Measurements from ENCODE around the gene FAM241B.

The FAM241B gene

DNA sequence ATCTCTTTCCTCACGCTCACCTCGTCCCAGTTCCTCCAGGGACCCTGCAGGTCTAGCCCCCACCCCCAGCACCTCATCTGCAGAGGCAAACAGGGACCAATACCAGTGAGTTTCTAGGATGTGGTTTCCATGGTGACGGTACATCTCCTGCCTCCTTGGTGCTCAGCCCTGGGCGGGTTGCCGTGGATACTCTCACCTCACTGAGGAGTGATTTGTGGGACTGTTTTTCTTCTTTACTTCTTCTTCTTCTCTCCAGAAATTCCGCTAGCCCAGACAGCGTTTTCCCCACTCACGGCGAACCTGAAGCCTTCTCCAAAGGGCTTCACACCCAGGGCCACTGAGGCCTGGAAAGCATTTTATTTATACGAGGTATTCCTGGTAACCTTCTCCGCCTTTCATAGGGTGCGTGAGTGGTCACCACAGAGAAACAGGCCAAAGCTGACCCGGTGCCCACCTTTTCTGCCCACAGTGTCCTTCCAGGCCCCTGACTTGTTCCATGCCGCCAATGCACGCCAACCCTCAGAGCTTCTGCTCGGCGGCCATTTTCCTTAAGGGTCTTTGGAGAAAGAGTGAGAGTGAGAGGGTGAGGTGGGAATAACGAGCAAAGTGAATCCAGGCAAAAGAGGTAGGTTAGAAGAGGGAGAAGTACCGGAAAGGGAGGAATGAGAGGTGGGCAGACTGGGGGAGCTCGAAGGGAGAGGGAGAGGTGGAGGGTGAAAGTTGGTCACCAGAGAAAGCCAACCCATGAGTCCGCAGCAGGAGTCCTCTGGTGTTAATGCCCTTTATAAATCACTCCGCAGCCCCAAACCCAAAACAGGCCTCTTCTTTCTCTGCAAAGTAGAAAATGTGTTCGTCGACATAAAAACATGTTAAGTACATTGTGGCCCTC, 15.5 kb downstream of the FAM241B start:
- TF ChIP-seq, protein P1, sequence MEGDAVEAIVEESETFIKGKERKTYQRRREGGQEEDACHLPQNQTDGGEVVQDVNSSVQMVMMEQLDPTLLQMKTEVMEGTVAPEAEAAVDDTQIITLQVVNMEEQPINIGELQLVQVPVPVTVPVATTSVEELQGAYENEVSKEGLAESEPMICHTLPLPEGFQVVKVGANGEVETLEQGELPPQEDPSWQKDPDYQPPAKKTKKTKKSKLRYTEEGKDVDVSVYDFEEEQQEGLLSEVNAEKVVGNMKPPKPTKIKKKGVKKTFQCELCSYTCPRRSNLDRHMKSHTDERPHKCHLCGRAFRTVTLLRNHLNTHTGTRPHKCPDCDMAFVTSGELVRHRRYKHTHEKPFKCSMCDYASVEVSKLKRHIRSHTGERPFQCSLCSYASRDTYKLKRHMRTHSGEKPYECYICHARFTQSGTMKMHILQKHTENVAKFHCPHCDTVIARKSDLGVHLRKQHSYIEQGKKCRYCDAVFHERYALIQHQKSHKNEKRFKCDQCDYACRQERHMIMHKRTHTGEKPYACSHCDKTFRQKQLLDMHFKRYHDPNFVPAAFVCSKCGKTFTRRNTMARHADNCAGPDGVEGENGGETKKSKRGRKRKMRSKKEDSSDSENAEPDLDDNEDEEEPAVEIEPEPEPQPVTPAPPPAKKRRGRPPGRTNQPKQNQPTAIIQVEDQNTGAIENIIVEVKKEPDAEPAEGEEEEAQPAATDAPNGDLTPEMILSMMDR (IDR thresholded peaks at IDR 0.05; ENCODE audit: low read depth, low read length), result no peak
- H3K4me3 ChIP-seq (ENCODE audit: low read depth, low read length), result no peak overlapping the region

DNA sequence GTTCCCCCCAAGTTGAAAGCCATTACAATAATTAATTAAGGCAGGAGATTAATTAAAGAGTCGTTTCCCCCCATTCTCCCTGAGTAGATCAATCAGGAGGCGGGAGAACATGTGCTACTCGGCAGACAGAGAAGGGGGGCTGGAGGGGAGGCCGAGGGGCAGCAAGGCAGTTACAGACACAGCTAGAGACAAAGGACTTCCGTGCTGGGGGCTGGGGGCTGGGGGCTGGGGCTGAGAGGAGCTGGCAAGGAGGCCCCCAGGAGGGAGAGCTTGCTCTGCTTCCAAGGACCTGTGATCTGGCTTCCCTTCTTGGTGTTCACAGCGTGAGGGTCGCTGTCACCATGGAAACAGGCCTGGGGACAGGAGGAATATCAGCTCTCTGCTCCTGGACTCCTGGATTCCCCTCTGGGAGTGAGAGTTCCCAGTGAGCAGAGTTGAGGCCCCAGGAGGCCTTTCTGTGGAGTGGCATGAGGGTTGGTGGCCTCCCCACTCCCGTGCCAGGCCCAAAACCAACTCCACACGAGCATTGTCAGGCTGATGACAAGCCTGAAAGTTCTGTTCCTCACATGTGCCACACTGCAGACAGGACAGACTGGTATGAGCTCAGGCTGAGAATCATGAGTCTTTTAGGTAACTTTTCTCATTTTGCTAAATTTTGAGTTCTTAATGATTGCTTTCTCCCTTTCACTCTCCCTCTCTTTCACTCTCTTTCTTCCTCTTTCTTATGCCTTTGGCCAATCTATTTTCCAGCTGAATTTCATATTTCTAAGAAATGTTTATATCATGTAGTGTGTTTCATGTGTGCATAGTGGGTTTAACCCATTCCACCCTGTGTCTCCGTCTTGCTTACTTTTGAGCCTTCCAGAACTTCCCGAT, 16.4 kb downstream of the FAM241B start:
- no peak overlapping the region for H3K4me3 ChIP-seq (ENCODE audit: low read depth, low read length)
- TF ChIP-seq, protein P1 (IDR thresholded peaks at IDR 0.05; ENCODE audit: low read depth, low read length), result no peak

DNA sequence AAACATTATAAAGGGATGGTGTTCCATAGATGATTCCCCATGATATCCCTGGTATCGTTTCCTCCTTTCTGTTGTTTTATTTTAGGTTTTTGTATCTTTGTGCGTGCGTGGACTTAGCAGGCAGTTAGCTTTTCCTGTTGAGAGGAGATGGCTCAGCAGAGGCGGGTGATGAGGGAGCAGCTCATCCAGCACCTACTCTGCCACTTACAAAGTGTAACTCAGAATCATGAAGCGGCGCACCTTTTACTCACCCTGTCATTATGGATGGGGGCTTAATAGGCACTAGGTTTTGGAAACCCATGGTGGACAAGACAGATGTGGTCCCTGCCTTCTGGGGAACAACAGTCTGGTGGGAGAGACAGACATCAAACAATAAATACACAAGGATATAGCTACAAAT, 17.1 kb downstream of the FAM241B start:
- TF ChIP-seq, protein P1 (IDR thresholded peaks at IDR 0.05; ENCODE audit: low read depth, low read length), result no peak
- no peak overlapping the region for H3K4me3 ChIP-seq (ENCODE audit: low read depth, low read length)

DNA sequence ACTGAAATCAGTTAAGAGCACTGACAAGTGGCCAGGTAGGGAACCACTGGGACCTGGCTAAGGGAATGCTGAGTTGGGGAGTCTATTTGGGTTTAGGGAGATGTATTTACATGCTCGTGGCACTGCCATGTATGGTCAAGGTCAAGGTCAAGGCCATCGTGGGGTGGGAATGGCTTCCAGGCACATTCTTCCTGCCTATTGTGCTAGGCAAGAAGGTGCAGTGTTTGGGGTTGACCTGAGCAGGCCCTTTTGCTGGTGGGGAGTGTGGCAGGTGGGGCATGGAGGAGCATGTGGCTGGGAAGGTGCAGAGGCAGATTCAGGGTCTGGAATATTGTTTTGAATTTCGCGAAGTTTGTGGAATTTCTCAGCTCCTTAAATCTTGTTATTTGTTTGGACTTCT, 17.8 kb downstream of the FAM241B start:
- H3K4me3 ChIP-seq (ENCODE audit: low read depth, low read length), result no peak overlapping the region
- TF ChIP-seq, protein P1 (IDR thresholded peaks at IDR 0.05; ENCODE audit: low read depth, low read length), result no peak

DNA sequence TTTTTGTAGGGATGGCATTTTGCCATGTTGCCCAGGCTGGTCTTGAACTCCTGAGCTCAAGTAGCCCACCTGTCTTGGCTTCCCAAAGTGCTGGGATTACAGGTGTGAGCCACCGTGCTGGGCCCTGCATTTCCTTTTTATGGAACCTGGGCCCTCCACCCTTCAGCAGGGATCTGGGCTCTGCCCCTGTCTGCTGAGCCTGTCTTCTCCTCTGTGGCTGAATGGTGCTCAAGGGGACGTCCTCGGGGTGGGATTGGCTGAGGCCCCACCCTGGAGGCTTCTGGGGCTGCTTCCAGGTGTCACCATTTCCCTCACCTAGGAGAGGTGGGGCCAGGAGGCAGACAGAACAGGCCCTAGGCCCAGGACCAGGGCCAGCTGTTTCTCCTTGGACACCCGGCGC, 18.4 kb downstream of the FAM241B start:
- TF ChIP-seq, protein P1 (IDR thresholded peaks at IDR 0.05; ENCODE audit: low read depth, low read length), result no peak

DNA sequence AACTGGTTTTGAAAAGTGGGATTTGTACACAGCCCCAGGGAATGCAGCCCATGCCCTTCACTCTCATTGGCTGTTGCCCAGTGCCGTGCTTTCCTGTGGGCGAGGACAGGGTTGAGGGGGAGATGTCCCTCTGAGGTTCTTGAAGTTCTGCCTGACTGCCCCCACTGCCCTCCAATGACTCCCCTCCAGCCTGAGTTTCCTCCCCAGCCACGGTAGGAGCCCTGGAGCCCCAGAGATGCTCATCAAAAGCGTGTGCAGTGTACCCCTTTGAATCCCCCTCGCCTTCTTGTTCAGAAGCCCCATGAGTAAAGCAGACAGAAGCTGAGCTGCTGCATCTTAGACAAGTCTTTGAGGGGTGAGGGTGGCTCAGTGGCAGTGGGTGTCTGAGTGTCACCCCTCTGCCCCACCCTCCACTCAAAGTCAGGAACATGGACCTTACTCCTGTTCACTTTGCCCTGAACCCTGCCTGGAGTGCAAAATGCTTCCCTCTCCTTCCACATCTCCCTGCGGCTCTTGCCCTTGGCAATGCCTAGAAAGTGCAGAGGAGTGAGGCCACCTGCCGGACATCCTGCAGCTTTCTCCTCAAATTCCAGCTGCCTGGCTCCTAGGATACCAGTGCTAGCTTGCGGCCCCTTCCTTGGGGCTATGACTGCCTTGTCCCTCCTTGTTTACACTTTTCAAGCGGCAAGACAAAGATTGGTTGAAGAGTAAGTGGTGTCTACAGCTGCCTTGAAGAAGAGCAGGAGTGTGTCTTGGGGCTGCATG, 19.9 kb downstream of the FAM241B start:
- TF ChIP-seq, protein P1 (IDR thresholded peaks at IDR 0.05; ENCODE audit: low read depth, low read length), result no peak
- H3K4me3 ChIP-seq (ENCODE audit: low read depth, low read length), result no peak overlapping the region

More for the DNA sequence above, 18.4 kb downstream of the FAM241B start:
- no peak overlapping the region for H3K4me3 ChIP-seq (ENCODE audit: low read depth, low read length)

All from WI38 (cell line).